ENCODE data around the gene RBM34.

The RBM34 gene

GRCh38 chr1:235151033-235151432 lies 10.0 kb downstream of the RBM34 start:
- no peak for DNase-seq

- DNase-seq, result no peak
Measured at GRCh38 chr1:235149824-235150223, 11.2 kb downstream of the RBM34 start.

GRCh38 chr1:235147269-235147668 lies 13.8 kb downstream of the RBM34 start:
- no peak for DNase-seq

- DNase-seq, result no peak
Measured at GRCh38 chr1:235145639-235146038, 15.4 kb downstream of the RBM34 start.

GRCh38 chr1:235142991-235143390 lies 18.1 kb downstream of the RBM34 start:
- DNase-seq, result no peak

- no peak for DNase-seq
Measured at GRCh38 chr1:235139315-235139714, 21.7 kb downstream of the RBM34 start.

- DNase-seq, result peak; percentile 24 to 56
Measured at GRCh38 chr1:235138821-235139220, 22.2 kb downstream of the RBM34 start.

GRCh38 chr1:235136111-235136510 lies 24.9 kb downstream of the RBM34 start:
- DNase-seq, result no peak

- DNase-seq, result no peak
Measured at GRCh38 chr1:235134171-235134570, 26.9 kb downstream of the RBM34 start.

- no peak for DNase-seq
Measured at GRCh38 chr1:235133086-235133485, 28.0 kb downstream of the RBM34 start.

- no peak for DNase-seq
Measured at GRCh38 chr1:235131961-235132360, 29.1 kb downstream of the RBM34 start.

- no peak for DNase-seq
Measured at GRCh38 chr1:235130766-235131270, 30.2 kb downstream of the RBM34 start.

GRCh38 chr1:235129774-235130570 lies 31.1 kb downstream of the RBM34 start:
- no peak for DNase-seq

GRCh38 chr1:235128456-235129328 lies 32.4 kb downstream of the RBM34 start, which contains the start of gene TOMM20:
Gene TOMM20 (minus strand): TSS chr1:235128837. CDS start chr1:235128715, 122 bp downstream.
- peak; percentile 96 to 97 for DNase-seq

GRCh38 chr1:235127732-235128455 lies 33.2 kb downstream of the RBM34 start:
- DNase-seq, result peak in 1 of 2 experiments; percentile 36

- DNase-seq, result no peak
Measured at GRCh38 chr1:235127203-235127602, 33.8 kb downstream of the RBM34 start.

GRCh38 chr1:235124665-235125064 lies 36.4 kb downstream of the RBM34 start:
- DNase-seq, result no peak

- peak in 1 of 2 experiments; percentile 18 for DNase-seq
Measured at GRCh38 chr1:235124111-235124510, 36.9 kb downstream of the RBM34 start.

- no peak for DNase-seq
Measured at GRCh38 chr1:235122348-235122747, 38.7 kb downstream of the RBM34 start.

- peak in 1 of 2 experiments; percentile 10 for DNase-seq
Measured at GRCh38 chr1:235113183-235113917, 47.7 kb downstream of the RBM34 start.

- DNase-seq, result peak in 1 of 2 experiments; percentile 1
Measured at GRCh38 chr1:235112297-235113182, 48.5 kb downstream of the RBM34 start.
